Putamen (tissue), 1 donor: Measurements from ENCODE around the gene TMEM80.
A peak's percentile ranks its signal among the peaks of the same experiment; 100 is the strongest.
"Not testable (repeated sequence)": the region's sequence is repeated elsewhere in the genome, so short reads cannot be mapped to it uniquely, and the experiment has no call there.

Experiments used
- DNase-seq: peaks from one replicate; pipeline ENCODE4 v3.0.0-alpha.2; 2016; ENCODE audit warnings: low spot score

Gene TMEM80

GRCh38 chr11:721247-721740 lies 25.7 kb downstream of the TMEM80 start:
- DNase-seq: no peak

GRCh38 chr11:721741-722345 lies 26.2 kb downstream of the TMEM80 start:
- DNase-seq: no peak

DNA sequence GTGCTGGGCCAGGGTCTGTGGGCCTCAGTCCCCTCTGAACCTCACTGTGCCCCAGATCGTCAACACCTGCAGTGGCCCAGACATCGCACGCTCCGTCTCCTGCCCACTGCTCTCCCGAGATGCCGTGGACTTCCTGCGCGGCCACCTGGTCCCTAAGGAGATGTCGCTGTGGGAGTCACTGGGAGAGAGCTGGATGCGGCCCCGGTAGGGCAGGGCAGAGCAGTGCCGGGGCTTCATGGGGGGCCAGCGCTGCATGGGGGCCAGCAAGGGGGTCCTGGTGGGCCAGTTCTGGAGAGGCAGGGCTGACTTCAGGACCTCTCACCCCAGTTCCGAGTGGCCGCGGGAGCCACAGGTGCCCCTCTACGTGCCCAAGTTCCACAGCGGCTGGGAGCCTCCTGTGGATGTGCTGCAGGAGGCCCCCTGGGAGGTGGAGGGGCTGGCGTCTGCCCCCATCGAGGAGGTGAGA lies 26.8 kb downstream of the TMEM80 start:
- DNase-seq: no peak

DNA sequence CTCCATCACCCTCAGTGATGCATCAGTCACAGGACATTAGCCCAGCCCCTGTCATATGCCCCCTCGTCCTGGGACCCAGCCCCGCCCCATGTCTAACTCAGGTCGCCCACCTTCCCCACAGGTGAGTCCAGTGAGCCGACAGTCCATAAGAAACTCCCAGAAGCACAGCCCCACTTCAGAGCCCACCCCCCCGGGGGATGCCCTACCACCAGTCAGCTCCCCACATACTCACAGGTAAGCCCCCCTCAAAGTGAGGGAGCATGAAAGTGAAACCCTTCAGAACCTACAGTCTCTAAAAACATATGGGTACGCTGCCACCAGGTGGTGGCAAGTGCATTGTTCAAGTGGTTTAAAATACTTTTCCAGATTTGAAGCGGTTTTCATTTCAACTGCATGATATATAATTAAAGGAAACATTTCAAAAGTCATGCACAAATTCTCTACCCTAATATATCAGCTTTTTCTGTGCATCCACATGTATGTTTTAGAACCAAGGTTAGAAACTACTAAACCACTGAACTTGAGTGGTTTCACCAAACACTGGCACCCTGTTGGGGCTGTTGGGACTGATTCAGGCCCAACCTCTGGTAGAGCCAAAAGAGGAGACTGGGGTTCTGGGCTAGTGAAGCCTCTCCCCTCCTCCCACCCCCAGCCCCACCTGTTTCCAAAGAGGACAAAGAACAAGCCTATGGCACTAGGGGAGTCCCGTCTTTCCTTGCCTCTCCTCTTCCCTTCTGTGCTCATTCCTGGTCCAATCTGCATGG lies 27.7 kb downstream of the TMEM80 start:
- DNase-seq: peak; percentile 36

DNA sequence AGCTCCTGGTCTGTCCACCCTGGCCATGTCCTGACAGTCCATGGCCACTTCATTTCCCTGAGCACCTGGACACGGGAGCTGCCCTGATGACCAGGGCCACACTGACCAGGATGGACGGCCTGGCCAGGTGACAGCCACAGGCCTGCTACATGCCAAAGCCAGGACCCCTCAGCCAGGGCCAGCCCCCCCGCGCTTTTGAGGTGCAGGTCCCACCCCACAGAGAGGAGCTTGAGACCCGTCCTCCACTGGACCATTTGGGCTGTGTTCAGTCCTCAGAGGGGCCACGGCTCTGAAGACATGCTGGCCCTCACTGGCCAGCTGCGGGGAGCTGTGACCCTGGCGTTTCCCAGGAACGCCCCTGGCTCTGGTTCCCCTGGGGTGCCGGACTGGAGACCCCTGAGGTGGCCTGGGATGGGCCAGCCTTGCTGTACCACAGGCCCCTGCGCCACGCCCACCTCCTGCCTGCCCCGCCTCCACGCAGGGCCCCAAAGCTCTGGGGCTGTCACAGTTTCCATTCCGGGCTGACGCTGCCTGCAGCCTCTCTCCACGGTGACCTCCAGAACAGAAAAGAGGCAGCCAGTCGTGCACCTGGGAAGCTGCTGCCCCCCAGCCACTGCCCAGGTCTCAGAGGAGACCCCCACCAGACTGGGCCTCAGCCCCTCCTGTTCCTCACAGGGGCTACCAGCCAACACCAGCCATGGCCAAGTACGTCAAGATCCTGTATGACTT lies 28.6 kb downstream of the TMEM80 start:
- DNase-seq: no peak

DNA sequence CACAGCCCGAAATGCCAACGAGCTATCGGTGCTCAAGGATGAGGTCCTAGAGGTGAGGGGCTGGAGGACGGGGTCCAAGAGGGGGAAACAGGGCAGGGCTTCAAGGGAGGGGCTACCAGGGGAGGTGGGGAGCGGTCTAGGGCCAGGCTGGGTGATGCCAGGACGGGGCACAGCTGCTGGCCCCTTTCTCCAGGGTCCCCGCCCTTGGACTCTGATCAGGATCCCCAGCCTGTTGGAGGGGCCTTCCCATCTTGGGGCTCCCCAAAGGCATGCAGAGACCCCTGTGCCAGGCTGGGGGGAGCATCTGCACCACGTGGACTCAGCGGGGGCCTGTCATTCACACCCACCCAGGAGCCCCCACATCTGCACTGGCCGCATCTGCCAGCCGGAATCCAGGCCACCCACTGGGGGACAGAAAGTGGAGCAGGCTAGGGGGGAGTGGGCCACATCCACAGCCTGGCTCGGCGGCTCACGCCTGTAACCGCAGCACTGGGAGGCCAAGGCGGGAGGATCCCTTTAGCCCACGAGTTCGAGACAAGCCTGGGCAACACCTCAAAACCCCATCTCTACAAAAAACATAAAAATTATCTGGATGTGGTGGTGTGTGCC lies 29.3 kb downstream of the TMEM80 start:
- no peak for DNase-seq

- no peak for DNase-seq
Observed at GRCh38 chr11:725624-726202, 30.1 kb downstream of the TMEM80 start.

GRCh38 chr11:726278-727220 lies 30.9 kb downstream of the TMEM80 start:
- no peak for DNase-seq

- DNase-seq: no peak
Observed at GRCh38 chr11:727281-727701, 31.7 kb downstream of the TMEM80 start.

GRCh38 chr11:727859-728748 lies 32.5 kb downstream of the TMEM80 start:
- peak; percentile 69 for DNase-seq

GRCh38 chr11:728901-729491 lies 33.4 kb downstream of the TMEM80 start:
- no peak for DNase-seq

DNA sequence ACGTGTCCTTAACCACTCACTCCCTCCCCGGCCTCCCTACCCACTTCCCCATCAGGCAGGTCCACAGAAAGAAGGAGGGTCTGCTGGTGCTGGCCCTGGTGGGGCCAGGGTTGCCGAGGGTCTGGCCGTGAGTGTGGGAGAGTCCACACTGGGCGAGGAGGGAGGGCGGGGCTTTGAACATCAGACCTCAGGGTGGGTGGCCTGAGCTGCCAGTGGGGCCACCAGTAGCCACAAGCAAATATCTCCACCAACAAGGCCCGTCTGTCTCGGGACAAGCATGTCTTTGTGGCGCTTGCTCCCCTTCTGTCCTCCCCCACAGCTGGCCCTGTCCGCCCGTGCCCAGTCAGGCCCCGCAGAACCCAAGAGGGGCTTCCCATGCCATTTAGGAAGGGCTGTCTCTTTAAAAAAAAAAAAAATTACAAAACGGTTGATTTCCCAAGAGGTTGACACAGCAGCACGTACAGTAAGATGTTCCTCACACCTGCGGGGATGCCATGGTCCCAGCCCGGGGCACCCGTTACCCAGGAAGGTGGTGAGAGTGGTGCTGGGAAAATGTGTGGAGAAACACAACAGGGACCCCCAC lies 34.0 kb downstream of the TMEM80 start:
- DNase-seq: peak; percentile 94

GRCh38 chr11:733072-733471 lies 37.5 kb downstream of the TMEM80 start:
- DNase-seq: no peak

DNA sequence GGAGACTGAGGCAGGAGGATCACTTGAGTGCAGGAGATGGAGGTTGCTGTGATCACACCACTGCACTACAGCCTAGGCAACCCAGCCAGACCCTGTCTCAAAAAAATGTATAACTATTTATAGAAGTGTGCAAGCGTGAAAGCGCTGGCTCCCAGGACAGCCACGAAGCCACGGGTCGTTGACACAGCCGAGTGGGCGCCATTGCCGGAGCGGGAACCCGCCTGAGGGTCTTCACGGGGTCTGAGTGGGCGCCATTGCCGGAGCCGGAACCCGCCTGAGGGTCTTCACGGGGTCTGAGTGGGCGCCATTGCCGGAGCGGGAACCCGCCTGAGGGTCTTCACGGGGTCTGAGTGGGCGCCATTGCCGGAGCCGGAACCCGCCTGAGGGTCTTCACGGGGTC lies 38.9 kb downstream of the TMEM80 start:
- not testable (repeated sequence) for DNase-seq

GRCh38 chr11:737366-737765 lies 41.8 kb downstream of the TMEM80 start:
- no peak for DNase-seq

DNA sequence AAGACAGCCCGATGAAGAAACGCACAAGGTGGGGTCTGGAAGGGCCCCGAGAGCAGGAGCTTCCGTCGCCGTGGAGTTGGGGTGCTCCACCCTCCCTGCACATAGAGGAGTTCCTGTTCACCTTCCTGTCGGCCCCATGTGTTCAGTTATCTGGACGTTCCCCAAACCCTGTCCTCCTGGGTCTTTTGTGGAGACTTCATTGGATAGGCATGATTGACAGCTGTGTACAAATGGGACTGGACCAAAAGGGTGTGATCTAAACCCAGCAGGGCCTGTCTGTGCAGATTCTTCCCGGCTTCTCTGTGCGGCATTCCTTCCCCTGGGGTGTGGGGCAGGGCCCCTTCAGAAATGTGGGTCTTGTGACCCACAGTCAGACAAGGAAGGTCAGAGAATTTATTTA lies 42.3 kb downstream of the TMEM80 start:
- DNase-seq: not testable (repeated sequence)

DNA sequence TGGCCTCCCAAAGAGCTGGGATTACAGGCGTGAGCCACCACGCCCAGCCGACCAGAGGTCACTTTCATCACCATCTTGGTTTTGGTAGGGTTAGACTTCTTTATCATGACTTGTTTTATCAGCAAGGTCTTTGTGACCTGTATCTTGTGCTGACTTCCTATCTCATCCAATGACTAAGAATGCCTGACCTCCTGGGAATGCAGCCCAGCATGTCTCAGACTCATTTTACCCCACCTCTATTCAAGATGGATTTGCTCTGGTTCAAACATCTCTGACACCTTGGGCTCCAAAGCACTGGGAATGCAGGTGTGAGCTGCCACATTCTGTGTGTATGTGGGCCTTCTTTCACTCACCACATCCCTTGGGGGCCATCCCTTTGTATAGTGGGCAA lies 46.5 kb downstream of the TMEM80 start:
- DNase-seq: no peak

GRCh38 chr11:742571-743201 lies 47.1 kb downstream of the TMEM80 start:
- DNase-seq: no peak

DNA sequence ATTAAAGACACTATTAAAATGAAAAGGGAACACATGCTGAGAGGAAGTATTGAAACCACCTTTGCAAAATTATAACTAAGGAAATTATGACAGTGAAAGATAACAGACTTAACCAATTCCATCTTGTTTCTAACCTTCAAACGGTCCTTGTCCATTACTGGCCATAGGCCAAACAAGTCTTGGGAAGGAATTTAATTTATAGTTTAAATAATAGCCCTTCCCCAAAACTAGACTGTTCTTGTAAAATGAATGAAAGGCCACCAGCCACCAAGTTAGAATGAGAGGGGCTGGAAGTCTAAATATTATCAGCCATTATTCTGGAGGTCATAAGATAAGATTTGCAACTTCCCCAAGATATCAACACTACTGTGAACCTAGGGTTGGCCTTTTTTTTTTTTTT lies 49.8 kb downstream of the TMEM80 start:
- no peak for DNase-seq
